HEK293T (cell line): ENCODE data around the gene NNAT.

ENCODE experiments used
- CTCF ChIA-PET: fragments of 350-600 bp; formaldehyde crosslinking; extraction: SDS; loops from one replicate; lab custom pipeline; 2021; ENCODE audit warnings: antibody characterized with exemption, inconsistent platforms; lab: Yijun Ruan, JAX
- POLR2A ChIA-PET: fragments of 350-600 bp; formaldehyde crosslinking; extraction: SDS; loops from one replicate; lab custom pipeline; 2020; ENCODE audit warnings: antibody characterized with exemption, inconsistent platforms; lab: Yijun Ruan, JAX
- DNase-seq: peaks from one replicate; pipeline ENCODE4 v3.0.0; 2012; ENCODE audit warnings: mixed read lengths; ENCODE audit errors: extremely low spot score
- ARNT ChIP-seq: fragments of 450-650 bp; IDR thresholded peaks from 2 replicates; pipeline ENCODE4 v1.6.1; 2017; ENCODE audit warnings: mild to moderate bottlenecking
- BHLHE40 ChIP-seq: fragments of 450-650 bp; IDR thresholded peaks from 2 replicates; pipeline ENCODE4 v1.6.1; 2016; ENCODE audit warnings: mild to moderate bottlenecking, moderate library complexity, borderline replicate concordance
- CTBP1 ChIP-seq: fragments of 450-650 bp; IDR thresholded peaks from 2 replicates; pipeline ENCODE4 v1.6.1; 2016; ENCODE audit warnings: borderline replicate concordance
- ELF4 ChIP-seq: fragments of 450-650 bp; IDR thresholded peaks from 2 replicates; pipeline ENCODE4 v1.6.1; 2017; ENCODE audit warnings: antibody characterized with exemption
- FOXA1 ChIP-seq: fragments of 450-650 bp; IDR thresholded peaks from 2 replicates; pipeline ENCODE4 v1.6.1; 2016; ENCODE audit warnings: mild to moderate bottlenecking
- FOXK2 ChIP-seq: fragments of 450-650 bp; IDR thresholded peaks from 2 replicates; pipeline ENCODE4 v1.6.1; 2016; ENCODE audit warnings: mild to moderate bottlenecking
- FOXM1 ChIP-seq: fragments of 450-650 bp; IDR thresholded peaks from 2 replicates; pipeline ENCODE4 v1.6.1; 2017; ENCODE audit warnings: mild to moderate bottlenecking, borderline replicate concordance
- HDGF ChIP-seq: fragments of 450-650 bp; IDR thresholded peaks from 2 replicates; pipeline ENCODE4 v1.6.1; 2017; ENCODE audit warnings: antibody characterized with exemption, borderline replicate concordance
- L3MBTL2 ChIP-seq: fragments of 450-650 bp; conservative IDR thresholded peaks from 2 replicates; pipeline ENCODE4 v1.6.1; 2016; ENCODE audit warnings: mild to moderate bottlenecking
- LEF1 ChIP-seq: fragments of 450-650 bp; IDR thresholded peaks from 2 replicates; pipeline ENCODE4 v1.6.1; 2017; ENCODE audit warnings: mild to moderate bottlenecking, borderline replicate concordance
- NFRKB ChIP-seq: fragments of 450-650 bp; IDR thresholded peaks from 2 replicates; pipeline ENCODE4 v1.6.1; 2016; ENCODE audit warnings: mild to moderate bottlenecking, moderate library complexity
- PKNOX1 ChIP-seq: fragments of 450-650 bp; IDR thresholded peaks from 2 replicates; pipeline ENCODE4 v1.6.1; 2016
- SP1 ChIP-seq: fragments of 450-650 bp; IDR thresholded peaks from 2 replicates; pipeline ENCODE4 v1.6.1; 2017
- SUZ12 ChIP-seq: fragments of 450-650 bp; IDR thresholded peaks from 2 replicates; pipeline ENCODE4 v1.6.1; 2016; ENCODE audit warnings: mild to moderate bottlenecking
- TARDBP ChIP-seq: fragments of 450-650 bp; IDR thresholded peaks from 2 replicates; pipeline ENCODE4 v1.6.1; 2016
- ZNF384 ChIP-seq: fragments of 450-650 bp; IDR thresholded peaks from 2 replicates; pipeline ENCODE4 v1.6.1; 2016

The NNAT gene

GRCh38 chr20:37556538-37556937, 35.5 kb downstream of the NNAT start:
- ChIA-PET POLR2A (no interaction called here), CTCF (no interaction called here)
- no peak for DNase-seq
- TF ChIP-seq L3MBTL2, result no peak
- no peak for TF ChIP-seq ZNF384
- no peak for TF ChIP-seq FOXK2
- no peak for TF ChIP-seq FOXM1
- TF ChIP-seq ELF4, result no peak
- no peak for TF ChIP-seq BHLHE40
- TF ChIP-seq ARNT, result no peak
- TF ChIP-seq HDGF, result no peak
- no peak for TF ChIP-seq LEF1
- no peak for TF ChIP-seq NFRKB
- TF ChIP-seq SUZ12, result no peak
- TF ChIP-seq SP1, result no peak
- TF ChIP-seq PKNOX1, result no peak
- no peak for TF ChIP-seq FOXA1
- no peak for TF ChIP-seq CTBP1
- TF ChIP-seq TARDBP, result no peak

- no peak for DNase-seq
- TF ChIP-seq SP1, result no peak
- TF ChIP-seq ZNF384, result no peak
- TF ChIP-seq L3MBTL2, result no peak
- no peak for TF ChIP-seq FOXM1
- no peak for TF ChIP-seq CTBP1
- no peak for TF ChIP-seq ARNT
- no peak for TF ChIP-seq SUZ12
- no peak for TF ChIP-seq HDGF
- no peak for TF ChIP-seq ELF4
- TF ChIP-seq BHLHE40, result no peak
- TF ChIP-seq TARDBP, result no peak
- TF ChIP-seq LEF1, result no peak
- TF ChIP-seq PKNOX1, result no peak
- no peak for TF ChIP-seq NFRKB
- no peak for TF ChIP-seq FOXA1
- TF ChIP-seq FOXK2, result no peak
- CTCF ChIA-PET, result no interaction called here
- POLR2A ChIA-PET, result no interaction called here
These were observed 37.3 kb downstream of the NNAT start for GRCh38 chr20:37558306-37558705.

GRCh38 chr20:37558779-37559178, 37.7 kb downstream of the NNAT start:
- TF ChIP-seq SUZ12, result no peak
- TF ChIP-seq CTBP1, result no peak
- TF ChIP-seq TARDBP, result no peak
- TF ChIP-seq PKNOX1, result no peak
- TF ChIP-seq ZNF384, result no peak
- TF ChIP-seq NFRKB, result no peak
- no peak for TF ChIP-seq FOXK2
- TF ChIP-seq BHLHE40, result no peak
- no peak for TF ChIP-seq HDGF
- no peak for TF ChIP-seq FOXA1
- TF ChIP-seq ARNT, result no peak
- no peak for TF ChIP-seq SP1
- no peak for TF ChIP-seq L3MBTL2
- no peak for TF ChIP-seq FOXM1
- no peak for TF ChIP-seq ELF4
- no peak for TF ChIP-seq LEF1
- POLR2A ChIA-PET, result no interaction called here
- no peak for DNase-seq
- CTCF ChIA-PET, result no interaction called here

GRCh38 chr20:37559312-37560027, 38.4 kb downstream of the NNAT start:
- POLR2A ChIA-PET, result no interaction called here
- CTCF ChIA-PET, result no interaction called here
- TF ChIP-seq ELF4 (no peak), L3MBTL2 (no peak), ZNF384 (no peak), ARNT (no peak), FOXA1 (no peak), TARDBP (no peak), FOXK2 (no peak), HDGF (no peak), NFRKB (no peak), LEF1 (no peak), CTBP1 (no peak), SUZ12 (no peak), BHLHE40 (no peak), SP1 (no peak)
- DNase-seq, result no peak

GRCh38 chr20:37560629-37561028, 39.6 kb downstream of the NNAT start:
- no peak for DNase-seq
- no peak for TF ChIP-seq LEF1
- no peak for TF ChIP-seq FOXM1
- TF ChIP-seq L3MBTL2, result no peak
- no peak for TF ChIP-seq SP1
- TF ChIP-seq ZNF384, result no peak
- CTCF ChIA-PET, result no interaction called here
- POLR2A ChIA-PET, result no interaction called here
